Left lung (tissue), 10 donors: ENCODE measurements around the gene SWSAP1. TPM values are rescaled to one million over a fixed set of nuclear protein-coding genes. Genes with fewer than 3 reads are reported as not detected.

Experiments used
- ATAC-seq: fragments of 200-7000 bp; cut with Tn5 transposase; one replicate; pipeline ENCODE4 v1.9.1; 2020; ENCODE audit warnings: moderate library complexity
- DNase-seq, 4 donors: peaks; one replicate each; pipeline ENCODE4 v3.0.0-alpha.2; 2013 to 2020
- H3K27ac ChIP-seq, 2 donors: fragments of 200-600 bp; sonication (generic) in 1 of 2; one replicate each; pipeline versions ENCODE4 v1.5.0 to v1.8.0; 2020 to 2021
- H3K27me3 ChIP-seq, 2 donors: fragments of 200-600 bp; sonication (generic) in 1 of 2; one replicate each; pipeline versions ENCODE4 v1.5.0 to v1.8.0; 2020 to 2021
- H3K36me3 ChIP-seq, 2 donors: fragments of 200-600 bp; sonication (generic) in 1 of 2; one replicate each; pipeline versions ENCODE4 v1.5.0 to v1.8.0; 2020 to 2021
- H3K4me1 ChIP-seq, 2 donors: fragments of 200-600 bp; one replicate each; pipeline ENCODE4 v1.8.0; 2021
- H3K4me3 ChIP-seq, 2 donors: fragments of 200-600 bp; sonication (generic) in 1 of 2; one replicate each; pipeline versions ENCODE4 v1.5.0 to v1.8.0; 2020 to 2021; ENCODE audit warnings: mild to moderate bottlenecking in 1 of 2
- H3K9me3 ChIP-seq, 2 donors: fragments of 200-600 bp; sonication (generic) in 1 of 2; one replicate each; pipeline versions ENCODE4 v1.5.0 to v1.8.0; 2020 to 2021
- intact Hi-C, 2 donors: fragments of 100-400 bp; cut with DNase I; formaldehyde crosslinking; loops; one replicate each; pipeline versions ENCODE4 v1.11.2 to v1.14.2; 2022
- polyA plus RNA-seq, 6 donors: library from polyadenylated mRNA; unstranded; fragments of 120-200 nt; gene quantifications; one replicate each; pipeline ENCODE4 v1.2.1, GENCODE V29; 2013; ENCODE audit not compliant: insufficient read length in 6 of 6
- total RNA-seq, 2 donors: library from RNA; stranded (reverse); fragmentation: NEBNext Ultra II Directional; extraction: Animal tissue kit (Norgen Biotek cat#: 25700); gene quantifications; one replicate each; pipeline ENCODE4 v1.2.1, GENCODE V29; 2021
- TF ChIP-seq, protein P1 (sequence below), 2 donors: fragments of 200-600 bp; sonication (generic) in 1 of 2; IDR thresholded peaks; one replicate each; pipeline versions ENCODE4 v1.5.0 to v1.8.0; 2021; ENCODE audit warnings: antibody characterized with exemption in 2 of 2
- donor health status: DM: no; HTN: yes; CAD: no.
- donor health status: DM: no; HTN: no; CAD: no.

SWSAP1 gene
- total and polyA plus RNA-seq, 8 donors: 1.8 to 3.2 (median 2.8) TPM

DNA sequence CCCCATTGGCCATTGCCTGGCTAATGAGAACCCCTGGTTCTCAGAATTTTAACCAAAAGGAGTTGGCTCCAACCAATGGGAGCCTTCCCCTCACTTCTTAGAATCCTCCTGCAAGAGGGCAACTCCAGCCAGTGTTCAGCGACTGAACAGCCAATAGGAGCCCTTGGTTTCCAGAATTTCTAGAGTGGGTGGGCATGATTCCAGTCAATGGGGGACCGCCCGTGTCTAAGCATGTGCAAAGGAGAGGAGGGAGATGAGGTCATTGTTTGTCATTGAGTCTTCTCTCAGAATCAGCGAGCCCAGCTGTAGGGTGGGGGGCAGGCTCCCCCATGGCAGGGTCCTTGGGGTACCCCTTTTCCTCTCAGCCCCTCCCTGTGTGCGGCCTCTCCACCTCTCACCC, 9.5 kb upstream of the SWSAP1 start:
- Histone ChIP-seq H3K4me1 (peaks cover 0 to 4% of the 10 kb centered on the region in 2 donors), H3K9me3 (no peaks in the 10 kb centered on the region), H3K36me3 (peaks cover 0 to 82% of the 10 kb centered on the region in 2 donors), H3K4me3 (no peak overlapping the region), H3K27me3 (no peaks in the 10 kb centered on the region), H3K27ac (no peak overlapping the region)
- no peak for ATAC-seq
- TF ChIP-seq, protein P1, sequence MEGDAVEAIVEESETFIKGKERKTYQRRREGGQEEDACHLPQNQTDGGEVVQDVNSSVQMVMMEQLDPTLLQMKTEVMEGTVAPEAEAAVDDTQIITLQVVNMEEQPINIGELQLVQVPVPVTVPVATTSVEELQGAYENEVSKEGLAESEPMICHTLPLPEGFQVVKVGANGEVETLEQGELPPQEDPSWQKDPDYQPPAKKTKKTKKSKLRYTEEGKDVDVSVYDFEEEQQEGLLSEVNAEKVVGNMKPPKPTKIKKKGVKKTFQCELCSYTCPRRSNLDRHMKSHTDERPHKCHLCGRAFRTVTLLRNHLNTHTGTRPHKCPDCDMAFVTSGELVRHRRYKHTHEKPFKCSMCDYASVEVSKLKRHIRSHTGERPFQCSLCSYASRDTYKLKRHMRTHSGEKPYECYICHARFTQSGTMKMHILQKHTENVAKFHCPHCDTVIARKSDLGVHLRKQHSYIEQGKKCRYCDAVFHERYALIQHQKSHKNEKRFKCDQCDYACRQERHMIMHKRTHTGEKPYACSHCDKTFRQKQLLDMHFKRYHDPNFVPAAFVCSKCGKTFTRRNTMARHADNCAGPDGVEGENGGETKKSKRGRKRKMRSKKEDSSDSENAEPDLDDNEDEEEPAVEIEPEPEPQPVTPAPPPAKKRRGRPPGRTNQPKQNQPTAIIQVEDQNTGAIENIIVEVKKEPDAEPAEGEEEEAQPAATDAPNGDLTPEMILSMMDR (IDR thresholded peaks at IDR 0.05): no peak
- DNase-seq: no peak
- intact Hi-C loops: no loop called here

DNA sequence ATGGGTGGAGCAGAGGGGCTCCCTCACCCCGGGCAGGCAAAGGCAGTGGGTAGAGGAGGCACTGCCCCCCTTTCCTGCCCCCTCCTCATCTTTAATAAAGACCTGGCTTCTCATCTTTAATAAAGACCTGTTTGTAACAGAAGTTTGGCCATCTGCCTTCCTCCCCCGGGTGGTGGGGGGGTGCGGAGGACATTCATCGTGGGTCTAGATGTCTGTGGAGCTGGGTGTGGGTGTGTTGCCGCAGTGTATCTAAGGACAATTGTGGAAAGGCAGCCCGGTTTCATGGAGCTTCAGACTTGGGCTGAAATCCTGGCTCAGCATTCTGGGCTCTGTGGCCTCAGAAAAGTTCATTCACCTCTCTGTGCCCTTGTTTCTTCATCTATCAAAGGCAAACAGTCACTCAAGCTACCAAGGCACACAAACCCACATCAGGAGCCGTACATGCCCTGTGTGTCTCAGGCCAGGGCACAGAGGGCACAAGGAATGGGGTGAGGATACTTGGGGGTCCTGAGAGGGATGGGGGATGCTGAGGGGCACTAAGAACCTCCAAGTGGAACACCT, 8.8 kb upstream of the SWSAP1 start:
- ATAC-seq: no peak
- Histone ChIP-seq H3K9me3 (no peaks in the 10 kb centered on the region), H3K27me3 (no peaks in the 10 kb centered on the region), H3K36me3 (peaks cover 0 to 75% of the 10 kb centered on the region in 2 donors), H3K4me3 (no peak overlapping the region), H3K27ac (no peak overlapping the region), H3K4me1 (peaks cover 0 to 4% of the 10 kb centered on the region in 2 donors)
- no peak for DNase-seq
- TF ChIP-seq, protein P1 (IDR thresholded peaks at IDR 0.05): no peak
- intact Hi-C loops: no loop called here

DNA sequence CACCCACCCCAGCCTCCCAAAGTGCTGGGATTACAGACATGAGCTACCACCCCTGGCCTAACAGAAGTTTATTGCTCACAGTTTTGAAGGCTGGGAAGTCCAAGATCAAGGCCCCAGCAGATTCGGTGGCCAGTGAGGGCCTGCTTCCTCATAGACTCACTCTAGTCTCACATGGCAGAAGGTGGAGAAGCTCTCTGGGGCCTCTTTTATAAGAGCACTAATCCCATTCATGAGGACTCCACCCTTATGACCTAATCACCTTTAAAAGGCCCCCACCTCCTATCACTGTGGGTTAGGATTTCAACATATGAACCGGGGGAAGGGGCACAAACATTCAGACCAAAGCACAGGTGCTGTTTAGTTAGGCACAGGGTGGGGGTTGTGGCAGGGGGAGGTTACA, 6.9 kb upstream of the SWSAP1 start:
- no peaks in the 10 kb centered on the region for H3K9me3 ChIP-seq
- H3K27me3 ChIP-seq: no peaks in the 10 kb centered on the region
- no peak overlapping the region for H3K27ac ChIP-seq
- DNase-seq: no peak
- ATAC-seq: no peak
- intact Hi-C loops: no loop called here
- H3K4me3 ChIP-seq: no peak overlapping the region
- H3K4me1 ChIP-seq: no peaks in the 10 kb centered on the region
- H3K36me3 ChIP-seq: peaks cover 0 to 56% of the 10 kb centered on the region in 2 donors
- TF ChIP-seq, protein P1 (IDR thresholded peaks at IDR 0.05): no peak

DNA sequence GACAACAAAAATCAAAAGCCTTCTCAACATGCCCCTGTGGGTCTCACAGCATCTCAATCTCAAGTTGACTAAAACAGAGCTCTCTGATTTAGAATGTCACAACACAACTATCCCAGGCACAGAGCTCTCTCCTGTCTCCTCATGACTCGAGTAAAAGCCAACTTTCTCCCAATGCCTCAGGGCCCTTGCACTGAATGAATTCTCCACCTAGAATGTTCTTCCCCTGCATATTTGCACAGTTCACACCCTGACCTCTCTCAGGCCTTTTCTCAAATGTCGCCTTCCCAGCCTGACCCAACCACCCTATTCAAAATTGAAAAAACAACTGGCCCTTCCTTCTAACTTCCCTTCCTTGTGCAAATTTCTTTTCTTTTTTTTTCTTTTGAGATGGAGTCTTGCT, 3.7 kb upstream of the SWSAP1 start:
- Histone ChIP-seq H3K4me3 (no peak overlapping the region), H3K27ac (no peak overlapping the region), H3K9me3 (no peaks in the 10 kb centered on the region), H3K27me3 (no peaks in the 10 kb centered on the region), H3K36me3 (peaks cover 0 to 28% of the 10 kb centered on the region in 2 donors), H3K4me1 (peaks cover 0 to 16% of the 10 kb centered on the region in 2 donors)
- TF ChIP-seq, protein P1 (IDR thresholded peaks at IDR 0.05): no peak
- intact Hi-C loops: no loop called here
- no peak for DNase-seq
- ATAC-seq: no peak

DNA sequence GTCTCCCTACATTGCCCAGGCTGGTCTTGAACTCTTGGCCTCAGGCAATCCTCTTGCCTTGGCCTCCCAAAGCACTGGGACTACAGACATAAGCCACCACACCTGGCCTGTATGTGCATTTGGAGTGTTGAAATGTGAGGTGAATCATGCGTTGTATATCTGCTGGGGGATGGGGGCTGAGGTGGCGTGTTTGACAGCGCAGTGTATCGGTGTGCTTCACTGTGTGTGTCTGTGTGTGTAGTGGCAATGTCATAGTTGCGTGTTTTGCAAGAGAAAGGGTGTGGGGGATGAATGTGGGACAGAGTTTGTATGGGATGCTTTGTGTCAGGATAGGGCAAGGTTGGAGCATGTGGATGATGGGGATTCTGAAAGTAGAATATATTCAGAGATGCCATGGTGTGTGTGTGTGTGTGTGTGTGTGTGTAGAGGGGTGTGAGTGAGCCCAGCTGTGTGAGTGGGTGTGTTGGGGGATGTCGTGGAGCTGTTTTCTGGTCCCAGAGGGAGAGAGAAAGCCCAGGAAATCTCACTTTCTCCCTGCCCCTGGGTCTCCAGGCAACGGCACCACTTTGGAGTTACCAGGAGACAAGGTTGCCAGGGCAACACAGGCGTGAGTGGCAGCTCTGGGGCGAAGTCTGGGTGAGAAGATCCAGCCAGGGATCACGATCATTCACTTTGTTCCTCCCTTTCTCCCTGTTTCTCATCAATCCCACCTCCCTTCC, 1.1 kb upstream of the SWSAP1 start:
- Histone ChIP-seq H3K4me3 (peak overlapping the region in 1 of 2 donors; percentile 66), H3K27ac (peak overlapping the region in 1 of 2 donors; percentile 96), H3K9me3 (no peaks in the 10 kb centered on the region), H3K4me1 (peaks cover 0 to 42% of the 10 kb centered on the region in 2 donors), H3K27me3 (no peaks in the 10 kb centered on the region), H3K36me3 (peaks cover 0 to 7% of the 10 kb centered on the region in 2 donors)
- DNase-seq (peak in 2 of 4 donors; percentile 57 to 68), ATAC-seq (no peak)
- intact Hi-C loops: no loop called here
- TF ChIP-seq, protein P1 (IDR thresholded peaks at IDR 0.05): no peak
